ENCODE data around the gene TRAF6.
"Not testable (repeated sequence)": the region's sequence is repeated elsewhere in the genome, so short reads cannot be mapped to it uniquely, and the experiment has no call there.

The TRAF6 gene, protein sequence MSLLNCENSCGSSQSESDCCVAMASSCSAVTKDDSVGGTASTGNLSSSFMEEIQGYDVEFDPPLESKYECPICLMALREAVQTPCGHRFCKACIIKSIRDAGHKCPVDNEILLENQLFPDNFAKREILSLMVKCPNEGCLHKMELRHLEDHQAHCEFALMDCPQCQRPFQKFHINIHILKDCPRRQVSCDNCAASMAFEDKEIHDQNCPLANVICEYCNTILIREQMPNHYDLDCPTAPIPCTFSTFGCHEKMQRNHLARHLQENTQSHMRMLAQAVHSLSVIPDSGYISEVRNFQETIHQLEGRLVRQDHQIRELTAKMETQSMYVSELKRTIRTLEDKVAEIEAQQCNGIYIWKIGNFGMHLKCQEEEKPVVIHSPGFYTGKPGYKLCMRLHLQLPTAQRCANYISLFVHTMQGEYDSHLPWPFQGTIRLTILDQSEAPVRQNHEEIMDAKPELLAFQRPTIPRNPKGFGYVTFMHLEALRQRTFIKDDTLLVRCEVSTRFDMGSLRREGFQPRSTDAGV

GRCh38 chr11:36509694-36510593 is at the start of gene TRAF6:
TRAF6 (minus strand) TSS chr11:36510272; CDS start chr11:36501515, 8,757 bp downstream.
- DNase-seq, result peak; percentile 85

- DNase-seq, result no peak
Observed at GRCh38 chr11:36558571-36559413, 48.7 kb upstream of the TRAF6 start.

GRCh38 chr11:36557991-36558390 is 47.9 kb upstream of the TRAF6 start:
- DNase-seq, result no peak

DNA sequence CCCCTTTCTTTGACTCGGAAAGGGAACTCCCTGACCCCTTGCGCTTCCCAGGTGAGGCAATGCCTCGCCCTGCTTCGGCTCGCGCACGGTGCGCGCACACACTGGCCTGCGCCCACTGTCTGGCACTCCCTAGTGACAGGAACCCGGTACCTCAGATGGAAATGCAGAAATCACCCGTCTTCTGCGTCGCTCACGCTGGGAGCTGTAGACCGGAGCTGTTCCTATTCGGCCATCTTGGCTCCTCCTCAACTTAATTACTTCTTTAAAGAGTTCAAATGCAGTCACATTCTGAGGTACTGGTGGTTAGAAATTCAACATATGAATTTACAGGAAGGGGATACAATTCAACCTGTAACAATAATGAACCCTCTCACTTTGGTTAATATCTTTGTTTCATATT is 47.3 kb upstream of the TRAF6 start:
- DNase-seq, result not testable (repeated sequence)

GRCh38 chr11:36550385-36551115 is 40.5 kb upstream of the TRAF6 start:
- no peak for DNase-seq

- DNase-seq, result peak; percentile 64
Observed at GRCh38 chr11:36540998-36541397, 30.9 kb upstream of the TRAF6 start.

DNA sequence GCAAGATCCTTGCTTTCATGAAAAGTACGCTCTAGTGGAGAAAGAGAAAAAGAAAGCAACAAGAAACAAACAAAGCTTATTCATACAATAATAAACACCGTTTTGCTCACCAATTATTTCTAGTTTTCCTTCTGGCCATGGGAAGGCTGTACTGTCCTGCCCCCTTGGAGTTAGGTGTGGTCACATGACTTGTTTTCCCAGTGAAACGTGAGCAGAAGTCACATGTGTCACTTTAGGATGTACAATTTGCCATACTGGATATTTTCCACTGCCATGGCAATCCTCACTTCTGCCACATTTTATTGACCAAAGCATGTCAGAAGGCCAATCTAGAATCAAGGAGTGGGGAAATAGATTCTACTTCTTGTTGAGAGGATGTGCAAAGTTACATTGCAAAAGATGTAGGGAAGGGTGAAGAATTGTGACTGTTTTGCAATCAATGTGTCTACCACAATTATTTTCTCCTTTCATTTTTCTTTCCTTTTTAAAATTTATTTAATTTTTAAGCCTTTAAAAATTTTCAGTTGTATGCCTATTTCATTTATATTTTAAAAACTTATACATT is 24.3 kb upstream of the TRAF6 start:
- DNase-seq, result no peak

DNA sequence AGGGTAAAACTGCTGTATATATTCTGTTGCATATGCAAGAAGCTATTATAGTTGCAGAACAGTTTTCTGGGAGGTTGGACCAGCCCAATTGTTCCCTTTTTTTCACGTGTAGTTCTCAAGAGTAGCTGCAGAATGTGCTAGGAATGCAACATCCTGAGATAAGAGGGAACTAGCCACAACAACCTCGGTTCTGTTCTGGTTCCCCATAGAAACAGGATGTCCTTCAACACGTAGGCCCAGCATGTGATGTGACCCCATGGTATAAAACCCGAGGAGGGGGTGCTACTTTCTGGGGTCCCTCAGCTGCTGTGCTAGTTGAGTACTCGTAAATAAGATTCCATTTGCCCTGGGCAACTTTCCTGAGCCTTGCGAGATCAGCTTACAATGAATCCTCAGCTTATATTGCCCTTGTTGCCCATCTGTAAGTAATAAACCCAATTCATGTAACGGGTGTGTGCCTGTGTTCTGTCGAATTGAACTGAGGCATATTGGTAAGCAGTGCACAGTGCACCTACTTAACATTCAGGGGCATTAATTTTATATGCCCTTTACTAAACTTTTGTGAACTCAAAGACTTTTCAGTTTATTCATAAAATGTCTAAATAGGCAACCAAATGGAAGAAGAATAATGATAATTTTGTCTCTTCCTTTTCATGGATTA is 23.0 kb upstream of the TRAF6 start:
- DNase-seq, result no peak

- DNase-seq, result no peak
Observed at GRCh38 chr11:36530840-36531239, 20.8 kb upstream of the TRAF6 start.

DNA sequence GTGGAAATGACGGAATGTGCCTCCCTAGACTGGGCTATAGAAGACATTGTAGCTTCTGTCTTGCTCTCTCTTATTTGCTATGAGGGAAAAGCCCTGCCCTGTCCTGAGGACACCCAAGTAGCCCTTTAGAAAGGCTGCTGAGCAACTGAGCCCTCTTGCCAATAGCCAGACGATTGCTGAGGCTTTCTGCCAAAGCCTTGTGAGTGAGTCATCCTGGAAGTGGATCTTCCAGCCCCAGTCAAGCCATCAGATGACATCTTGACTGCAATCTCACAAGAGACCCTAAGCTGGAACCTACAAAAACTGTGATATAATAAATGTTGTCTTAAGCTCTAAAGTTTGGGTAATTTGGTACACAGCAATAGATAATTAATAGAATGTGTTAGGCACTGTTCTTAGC is 3.9 kb upstream of the TRAF6 start:
- no peak for DNase-seq

GRCh38 chr11:36512016-36512415 is 1.9 kb upstream of the TRAF6 start:
- DNase-seq, result no peak

DNA sequence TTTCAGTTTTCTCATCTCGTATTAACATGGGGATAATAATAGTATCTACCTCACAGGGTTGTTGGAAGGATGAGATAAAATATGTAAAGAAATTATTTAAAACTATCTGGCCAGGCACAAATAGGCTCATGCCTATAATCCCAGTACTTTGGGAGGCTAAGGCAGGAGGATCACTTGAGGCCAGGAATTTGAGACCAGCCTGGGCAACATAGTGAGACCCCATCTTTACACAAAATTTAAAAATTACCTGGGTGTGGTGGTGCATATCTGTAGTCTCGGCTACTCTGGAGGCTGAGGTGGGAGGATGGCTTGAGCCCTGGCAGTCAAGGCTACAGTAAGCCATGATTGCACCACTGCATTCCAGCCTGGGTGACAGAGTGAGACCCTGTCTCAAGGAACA is 990 bp upstream of the TRAF6 start:
- DNase-seq, result not testable (repeated sequence)

DNA sequence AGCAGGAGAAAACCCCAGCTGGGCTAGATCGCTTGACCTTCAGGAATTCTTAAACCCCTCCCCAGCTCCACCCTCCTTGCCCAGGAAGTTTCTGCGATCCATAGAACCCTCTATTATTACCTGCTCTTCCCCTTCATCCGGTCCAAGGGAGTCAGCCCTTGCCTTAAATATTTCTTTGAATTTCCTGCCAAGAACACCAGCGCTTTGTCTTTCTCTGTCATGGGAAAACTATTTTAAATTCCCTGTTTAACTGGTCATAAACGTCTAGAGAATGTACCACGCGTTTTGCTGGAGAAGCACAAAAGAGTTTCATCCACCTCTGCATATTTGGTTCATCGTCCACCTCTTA is 496 bp upstream of the TRAF6 start:
- no peak for DNase-seq

GRCh38 chr11:36509201-36509639 is 852 bp downstream of the TRAF6 start:
- DNase-seq, result peak; percentile 76

DNA sequence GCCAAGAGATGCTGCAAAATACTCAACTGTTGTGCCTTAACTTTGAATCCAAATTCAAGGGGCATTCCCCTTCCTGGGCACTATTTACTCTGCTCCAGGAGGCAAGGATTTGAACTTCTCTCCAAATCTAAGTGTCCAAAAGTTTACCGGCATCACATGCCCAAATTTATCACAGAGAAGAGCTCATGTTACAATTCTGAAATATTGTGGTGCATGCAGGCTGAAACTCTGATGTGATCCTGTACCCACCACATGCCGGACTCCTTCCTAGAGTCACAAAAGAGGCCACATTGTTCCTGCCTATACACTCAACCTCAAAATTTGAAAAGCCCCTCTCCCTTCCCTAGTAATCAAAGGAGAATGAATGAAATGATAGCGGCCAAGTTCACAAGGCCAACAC is 1.3 kb downstream of the TRAF6 start:
- DNase-seq, result no peak

- DNase-seq, result no peak
Observed at GRCh38 chr11:36507824-36508489, 2.1 kb downstream of the TRAF6 start.

DNA sequence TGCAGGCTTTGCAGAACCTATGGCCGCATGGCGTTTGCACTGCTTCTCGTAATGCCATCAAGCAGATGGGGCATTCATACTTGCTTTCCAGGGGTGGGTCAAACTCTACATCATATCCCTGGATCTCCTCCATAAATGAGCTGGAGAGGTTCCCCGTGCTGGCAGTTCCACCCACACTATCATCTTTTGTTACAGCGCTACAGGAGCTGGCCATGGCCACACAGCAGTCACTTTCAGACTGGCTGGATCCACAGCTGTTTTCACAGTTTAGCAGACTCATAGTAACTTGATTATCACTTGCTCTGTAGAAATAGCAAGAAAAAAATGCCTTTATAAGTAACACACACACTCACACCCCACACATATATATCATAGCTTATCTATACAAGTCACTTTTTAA is 8.8 kb downstream of the TRAF6 start:
- DNase-seq, result no peak

GRCh38 chr11:36500315-36500721 is 9.8 kb downstream of the TRAF6 start:
- peak; percentile 27 for DNase-seq

GRCh38 chr11:36499315-36499714 is 10.8 kb downstream of the TRAF6 start:
- no peak for DNase-seq

GRCh38 chr11:36498721-36499120 is 11.4 kb downstream of the TRAF6 start:
- no peak for DNase-seq

GRCh38 chr11:36493332-36493731 is 16.7 kb downstream of the TRAF6 start:
- peak; percentile 9 for DNase-seq
